A673 (cell line): ENCODE data around the gene MAS1L. TPM values are rescaled to one million over a fixed set of nuclear protein-coding genes. Genes with fewer than 3 reads are reported as not detected.

Experiments
- BruUV-seq: library from RNA; stranded (reverse); fragments of 400-500 nt; replicated peaks from 2 replicates; lab custom pipeline; 2021; lab: Mats Ljungman, UMichigan
- CTCF ChIA-PET: fragments of 300-600 bp; sonication (Branson Sonifier 250); formaldehyde crosslinking; loops from one replicate; lab custom pipeline; 2022; ENCODE audit warnings: antibody characterized with exemption; lab: Charles Lee
- POLR2A ChIA-PET: fragments of 300-600 bp; sonication (Branson Sonifier 250); formaldehyde crosslinking; loops from one replicate; lab custom pipeline; 2022; ENCODE audit warnings: antibody characterized with exemption; ENCODE audit not compliant: low non-redundant PET; lab: Charles Lee
- DNase-seq: peaks from one replicate; pipeline ENCODE4 v3.0.0-alpha.2; 2015; ENCODE audit warnings: low spot score
- H3K27ac ChIP-seq: fragments of 200-600 bp; sonication (generic); 2 replicates; pipeline ENCODE4 v1.5.1; 2016; ENCODE audit warnings: mixed run types, low read depth, mild to moderate bottlenecking, mixed read lengths, antibody characterized with exemption, low read length; ENCODE audit not compliant: poor library complexity, severe bottlenecking
- H3K27me3 ChIP-seq: fragments of 200-600 bp; sonication (generic); replicated peaks from 2 replicates; pipeline ENCODE4 v1.6.1; 2017; ENCODE audit warnings: mixed run types, low read depth, mild to moderate bottlenecking, mixed read lengths, antibody characterized with exemption, low read length; ENCODE audit not compliant: insufficient read depth, poor library complexity
- H3K36me3 ChIP-seq: fragments of 200-600 bp; sonication (generic); 2 replicates; pipeline ENCODE4 v1.6.1; 2016; ENCODE audit warnings: mixed run types, mild to moderate bottlenecking, mixed read lengths, antibody characterized with exemption, low read length; ENCODE audit not compliant: insufficient read depth, poor library complexity, severe bottlenecking
- H3K4me1 ChIP-seq: fragments of 200-600 bp; sonication (generic); 2 replicates; pipeline ENCODE4 v1.6.1; 2017; ENCODE audit warnings: mixed run types, mild to moderate bottlenecking, mixed read lengths, antibody characterized with exemption, low read length; ENCODE audit not compliant: insufficient read depth, poor library complexity, severe bottlenecking
- H3K4me3 ChIP-seq: fragments of 200-600 bp; sonication (generic); 2 replicates; pipeline ENCODE4 v1.5.1; 2016; ENCODE audit warnings: low read depth, mixed run types, mild to moderate bottlenecking, mixed read lengths, low read length; ENCODE audit not compliant: poor library complexity, severe bottlenecking
- H3K9me3 ChIP-seq: fragments of 200-600 bp; sonication (generic); 2 replicates; pipeline ENCODE4 v1.6.1; 2016; ENCODE audit warnings: mixed run types, low read depth, mild to moderate bottlenecking, mixed read lengths, antibody characterized with exemption, low read length; ENCODE audit not compliant: poor library complexity, severe bottlenecking
- EZH2 ChIP-seq: fragments of 200-600 bp; sonication (generic); IDR thresholded peaks from 2 replicates; pipeline ENCODE4 v1.6.1; 2017; ENCODE audit warnings: borderline replicate concordance, low read depth, mild to moderate bottlenecking, mixed read lengths, antibody characterized with exemption, low read length; ENCODE audit not compliant: poor library complexity, severe bottlenecking
- intact Hi-C: fragments of 100-400 bp; cut with micrococcal nuclease; formaldehyde crosslinking; loops from one replicate; pipeline ENCODE4 v1.10.0; 2022; ENCODE audit not compliant: unreplicated experiment
- total RNA-seq: library from RNA; stranded (reverse); gene quantifications from 2 replicates; pipeline ENCODE4 v1.2.3, GENCODE V29; 2021
- TF ChIP-seq, protein P1 (sequence below): fragments of 300-800, 200-600 bp; sonication (generic); conservative IDR thresholded peaks from 2 replicates; pipeline ENCODE4 v1.5.1; 2017; ENCODE audit warnings: low read depth, mild to moderate bottlenecking, antibody characterized with exemption, low read length, moderate library complexity, mixed read lengths

Gene MAS1L
- total RNA-seq, 1 experiment from 2014 or later: not detected

DNA sequence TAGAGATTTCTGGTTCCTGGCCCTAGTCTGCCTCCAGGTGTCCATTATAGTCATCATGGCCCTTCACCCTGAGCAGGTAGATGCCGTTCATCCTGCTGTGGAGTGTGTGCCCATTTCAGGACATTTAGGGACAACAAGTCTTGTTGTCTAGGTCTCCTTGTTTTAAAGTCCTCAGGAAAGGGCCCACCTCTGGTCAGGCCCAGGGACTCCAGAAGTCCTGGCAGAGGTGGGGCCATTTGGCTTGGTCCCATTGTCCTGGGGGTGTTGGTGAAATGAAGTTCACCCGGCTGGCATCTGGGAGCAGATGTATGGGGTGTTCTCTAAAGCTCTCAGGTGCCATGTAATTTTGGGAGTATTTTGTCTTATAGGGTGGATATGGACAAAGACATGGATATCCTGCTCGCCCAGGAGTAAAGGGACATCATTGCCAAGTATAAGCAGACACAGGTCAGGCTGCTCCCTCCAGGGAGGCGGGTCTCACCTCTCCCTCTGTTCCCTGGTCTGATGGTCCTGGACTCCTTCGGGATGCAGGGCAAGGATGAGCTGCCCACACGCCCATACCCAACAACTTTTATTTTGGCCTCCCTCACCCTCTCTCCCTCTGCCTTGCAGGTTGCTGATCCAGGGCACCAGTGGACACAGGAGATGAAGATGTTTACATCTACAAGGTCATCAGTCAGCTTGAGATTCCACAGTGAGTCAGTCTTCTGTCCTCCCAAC, 31.7 kb upstream of the MAS1L start:
- ChIA-PET POLR2A (no interaction called here), CTCF (no interaction called here)
- no peaks in the 10 kb centered on the region for H3K4me1 ChIP-seq
- no peak for TF ChIP-seq EZH2
- TF ChIP-seq, protein P1, sequence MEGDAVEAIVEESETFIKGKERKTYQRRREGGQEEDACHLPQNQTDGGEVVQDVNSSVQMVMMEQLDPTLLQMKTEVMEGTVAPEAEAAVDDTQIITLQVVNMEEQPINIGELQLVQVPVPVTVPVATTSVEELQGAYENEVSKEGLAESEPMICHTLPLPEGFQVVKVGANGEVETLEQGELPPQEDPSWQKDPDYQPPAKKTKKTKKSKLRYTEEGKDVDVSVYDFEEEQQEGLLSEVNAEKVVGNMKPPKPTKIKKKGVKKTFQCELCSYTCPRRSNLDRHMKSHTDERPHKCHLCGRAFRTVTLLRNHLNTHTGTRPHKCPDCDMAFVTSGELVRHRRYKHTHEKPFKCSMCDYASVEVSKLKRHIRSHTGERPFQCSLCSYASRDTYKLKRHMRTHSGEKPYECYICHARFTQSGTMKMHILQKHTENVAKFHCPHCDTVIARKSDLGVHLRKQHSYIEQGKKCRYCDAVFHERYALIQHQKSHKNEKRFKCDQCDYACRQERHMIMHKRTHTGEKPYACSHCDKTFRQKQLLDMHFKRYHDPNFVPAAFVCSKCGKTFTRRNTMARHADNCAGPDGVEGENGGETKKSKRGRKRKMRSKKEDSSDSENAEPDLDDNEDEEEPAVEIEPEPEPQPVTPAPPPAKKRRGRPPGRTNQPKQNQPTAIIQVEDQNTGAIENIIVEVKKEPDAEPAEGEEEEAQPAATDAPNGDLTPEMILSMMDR: no peak
- intact Hi-C loops: no loop called here
- DNase-seq: no peak
- no peak overlapping the region for H3K27ac ChIP-seq
- no peak overlapping the region for H3K4me3 ChIP-seq
- H3K27me3 ChIP-seq: peaks cover 15% of the 10 kb centered on the region
- peaks cover 9% of the 10 kb centered on the region for H3K9me3 ChIP-seq
- BruUV-seq: no TSS peak
- no peaks in the 10 kb centered on the region for H3K36me3 ChIP-seq

DNA sequence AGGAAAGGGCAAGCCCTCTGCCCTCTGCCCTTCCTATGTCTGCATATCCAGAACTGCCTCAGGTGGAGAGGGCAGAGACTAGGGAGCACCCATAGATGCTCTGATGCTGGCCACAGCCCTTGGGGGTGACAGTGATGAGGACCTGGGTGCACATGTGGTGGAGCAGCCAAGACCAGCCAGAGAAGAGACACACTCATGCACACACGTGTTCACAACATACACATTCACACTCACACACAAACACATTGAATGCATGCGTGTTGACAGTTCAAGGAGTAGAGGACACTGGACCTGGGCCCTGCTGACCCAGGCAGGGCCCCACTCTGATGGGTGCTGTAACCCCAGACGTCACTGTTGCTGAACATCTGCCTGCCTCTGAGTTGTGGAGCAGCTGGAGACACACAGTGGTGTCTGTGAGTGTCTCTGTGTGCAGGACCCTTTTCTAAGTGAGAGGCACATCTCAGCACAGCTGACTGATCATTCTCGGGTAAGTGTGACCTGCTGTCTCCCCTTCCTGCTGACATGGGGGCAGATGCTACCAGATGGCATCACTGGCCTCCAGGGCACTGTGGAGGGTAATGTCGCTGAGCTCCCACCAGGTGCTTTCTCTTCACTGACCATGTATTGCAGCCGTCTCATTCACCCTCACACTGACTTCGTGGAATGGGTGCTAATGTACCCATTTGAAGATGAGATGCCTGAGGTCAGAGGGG, 30.1 kb upstream of the MAS1L start:
- POLR2A ChIA-PET: no interaction called here
- H3K27me3 ChIP-seq: peaks cover 4% of the 10 kb centered on the region
- peaks cover 3% of the 10 kb centered on the region for H3K9me3 ChIP-seq
- no peaks in the 10 kb centered on the region for H3K36me3 ChIP-seq
- CTCF ChIA-PET: no interaction called here
- H3K27ac ChIP-seq: no peak overlapping the region
- H3K4me3 ChIP-seq: no peak overlapping the region
- no peak for DNase-seq
- no peaks in the 10 kb centered on the region for H3K4me1 ChIP-seq
- intact Hi-C loops: no loop called here
- BruUV-seq: no TSS peak
- TF ChIP-seq, protein P1: no peak
- no peak for TF ChIP-seq EZH2

DNA sequence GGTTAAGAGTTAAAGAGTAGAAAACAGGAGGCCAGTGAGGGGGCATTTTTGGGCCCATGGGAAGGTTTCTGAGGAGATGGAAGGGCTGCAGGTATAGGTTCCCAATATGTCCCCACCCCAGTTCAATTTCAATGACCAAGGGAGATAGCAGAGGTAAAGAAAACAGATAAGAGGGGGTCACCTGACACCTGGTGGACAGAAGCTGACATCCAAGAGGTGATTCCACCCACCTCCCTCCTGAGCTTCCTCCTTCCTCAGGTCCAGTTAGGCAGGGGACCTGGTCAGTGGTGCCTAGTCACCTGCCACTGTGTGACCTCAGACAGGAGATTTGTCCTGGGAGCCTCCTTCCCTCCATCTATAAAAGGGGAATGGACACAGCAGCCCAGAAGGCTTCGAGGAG, 29.5 kb upstream of the MAS1L start:
- Histone ChIP-seq H3K27me3 (peaks cover under 1% of the 10 kb centered on the region), H3K36me3 (no peaks in the 10 kb centered on the region), H3K27ac (no peak overlapping the region), H3K9me3 (no peaks in the 10 kb centered on the region), H3K4me1 (no peaks in the 10 kb centered on the region), H3K4me3 (no peak overlapping the region)
- no peak for TF ChIP-seq EZH2
- TF ChIP-seq, protein P1: no peak
- DNase-seq: no peak
- no TSS peak for BruUV-seq
- intact Hi-C loops: no loop called here
- ChIA-PET CTCF (no interaction called here), POLR2A (no interaction called here)
